ENCODE measurements around the gene ROGDI. TPM values are rescaled to one million over a fixed set of nuclear protein-coding genes. Genes with fewer than 3 reads are reported as not detected.
A peak's percentile ranks its signal among the peaks of the same experiment; 100 is the strongest.

The ROGDI gene
- total and polyA plus RNA-seq, 2 of the 13 experiments (the other 11 are each of a cell fraction or from before 2014, with no cell fraction given) = 19.2 to 42.1 TPM

GRCh38 chr16:4778050-4778392 lies 24.4 kb downstream of the ROGDI start (continued):
- TF ChIP-seq ZNF280D (CRISPR knock-in tag; IDR thresholded peaks at IDR 0.05) (no peak), KAT7 (CRISPR knock-in tag; IDR thresholded peaks at IDR 0.05; ENCODE audit: borderline replicate concordance) (no peak), ZMAT3 (CRISPR knock-in tag; conservative IDR thresholded peaks at IDR 0.05) (no peak), ZNF562 (CRISPR knock-in tag; IDR thresholded peaks at IDR 0.05; ENCODE audit: borderline replicate concordance) (no peak), ZFP36L1 (CRISPR knock-in tag; IDR thresholded peaks at IDR 0.05) (no peak)
- TF ChIP-seq, protein P1, sequence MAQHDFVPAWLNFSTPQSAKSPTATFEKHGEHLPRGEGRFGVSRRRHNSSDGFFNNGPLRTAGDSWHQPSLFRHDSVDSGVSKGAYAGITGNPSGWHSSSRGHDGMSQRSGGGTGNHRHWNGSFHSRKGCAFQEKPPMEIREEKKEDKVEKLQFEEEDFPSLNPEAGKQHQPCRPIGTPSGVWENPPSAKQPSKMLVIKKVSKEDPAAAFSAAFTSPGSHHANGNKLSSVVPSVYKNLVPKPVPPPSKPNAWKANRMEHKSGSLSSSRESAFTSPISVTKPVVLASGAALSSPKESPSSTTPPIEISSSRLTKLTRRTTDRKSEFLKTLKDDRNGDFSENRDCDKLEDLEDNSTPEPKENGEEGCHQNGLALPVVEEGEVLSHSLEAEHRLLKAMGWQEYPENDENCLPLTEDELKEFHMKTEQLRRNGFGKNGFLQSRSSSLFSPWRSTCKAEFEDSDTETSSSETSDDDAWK (CRISPR knock-in tag; IDR thresholded peaks at IDR 0.05) = no peak

GRCh38 chr16:4777339-4778049 lies 24.9 kb downstream of the ROGDI start:
- 62% methylated on average over 10 of the region's 17 CpGs for WGBS (ENCODE audit: low lambda C conversion rate)
- no peaks in the 10 kb centered on the region for H3K9me3 ChIP-seq (ENCODE audit: low read length)
- ChIA-PET POLR2A (no interaction called here), CTCF (ENCODE audit: low intra/inter-chr PET ratio, low total read pairs) (no interaction called here)
- no peak for ATAC-seq
- in situ Hi-C loops (cut with HindIII; ENCODE audit: extremely low pct_ligation_motif_present, low pct_unique_long_range_greater_than_20kb) (no loop called here), intact Hi-C loops (cut with micrococcal nuclease; ENCODE audit: unreplicated experiment) (no loop called here)
- H4K20me1 ChIP-seq (ENCODE audit: insufficient read depth, low read length) = no peaks in the 10 kb centered on the region
- no peaks in the 10 kb centered on the region; a peak in 1 of 5 replicates for H3K27me3 ChIP-seq (ENCODE audit: control insufficient read depth in 1 of 2, insufficient read depth in 2 of 2, low read length in 2 of 2)
- no peak overlapping the region for H3K4me3 ChIP-seq (replicated peaks in 1 of 3; ENCODE audit: insufficient read depth in 1 of 3, low read depth in 2 of 3, low read length in 3 of 3)
- no TSS peak for BruUV-seq (replicated peaks)
- no peak overlapping the region for H3K4me2 ChIP-seq (ENCODE audit: low read depth, low read length)
- no peak for DNase-seq (ENCODE audit: low spot score)
- no peak for FAIRE-seq
- no peaks in the 10 kb centered on the region for H3K79me2 ChIP-seq (ENCODE audit: insufficient read depth, low read length)
- no peak overlapping the region for H2AFZ ChIP-seq (ENCODE audit: low read length)
- H3K4me1 ChIP-seq (ENCODE audit: insufficient read depth, low read length) = peaks cover 41% of the 10 kb centered on the region
- H3K27ac ChIP-seq (ENCODE audit: extremely low read length, insufficient read depth, low read length) = no peak overlapping the region
- no peaks in the 10 kb centered on the region for H3K36me3 ChIP-seq (replicated peaks in 1 of 2; ENCODE audit: control insufficient read depth in 1 of 2, insufficient read depth in 2 of 2, low read length in 2 of 2)
- TF ChIP-seq, protein P2, sequence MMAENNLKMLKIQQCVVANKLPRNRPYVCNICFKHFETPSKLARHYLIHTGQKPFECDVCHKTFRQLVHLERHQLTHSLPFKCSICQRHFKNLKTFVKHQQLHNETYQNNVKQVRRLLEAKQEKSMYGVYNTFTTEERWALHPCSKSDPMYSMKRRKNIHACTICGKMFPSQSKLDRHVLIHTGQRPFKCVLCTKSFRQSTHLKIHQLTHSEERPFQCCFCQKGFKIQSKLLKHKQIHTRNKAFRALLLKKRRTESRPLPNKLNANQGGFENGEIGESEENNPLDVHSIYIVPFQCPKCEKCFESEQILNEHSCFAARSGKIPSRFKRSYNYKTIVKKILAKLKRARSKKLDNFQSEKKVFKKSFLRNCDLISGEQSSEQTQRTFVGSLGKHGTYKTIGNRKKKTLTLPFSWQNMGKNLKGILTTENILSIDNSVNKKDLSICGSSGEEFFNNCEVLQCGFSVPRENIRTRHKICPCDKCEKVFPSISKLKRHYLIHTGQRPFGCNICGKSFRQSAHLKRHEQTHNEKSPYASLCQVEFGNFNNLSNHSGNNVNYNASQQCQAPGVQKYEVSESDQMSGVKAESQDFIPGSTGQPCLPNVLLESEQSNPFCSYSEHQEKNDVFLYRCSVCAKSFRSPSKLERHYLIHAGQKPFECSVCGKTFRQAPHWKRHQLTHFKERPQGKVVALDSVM (CRISPR knock-in tag; IDR thresholded peaks at IDR 0.05) = peak; percentile 90
- TF ChIP-seq CEBPB (IDR thresholded peaks at IDR 0.05; ENCODE audit: borderline replicate concordance, low read depth, low read length) (0 out of 2 replicates have a peak, but pooled peaks have one; percentile 10), FOSL2 (CRISPR knock-in tag; IDR thresholded peaks at IDR 0.05) (peak; percentile 55)
- TF ChIP-seq, protein P3, sequence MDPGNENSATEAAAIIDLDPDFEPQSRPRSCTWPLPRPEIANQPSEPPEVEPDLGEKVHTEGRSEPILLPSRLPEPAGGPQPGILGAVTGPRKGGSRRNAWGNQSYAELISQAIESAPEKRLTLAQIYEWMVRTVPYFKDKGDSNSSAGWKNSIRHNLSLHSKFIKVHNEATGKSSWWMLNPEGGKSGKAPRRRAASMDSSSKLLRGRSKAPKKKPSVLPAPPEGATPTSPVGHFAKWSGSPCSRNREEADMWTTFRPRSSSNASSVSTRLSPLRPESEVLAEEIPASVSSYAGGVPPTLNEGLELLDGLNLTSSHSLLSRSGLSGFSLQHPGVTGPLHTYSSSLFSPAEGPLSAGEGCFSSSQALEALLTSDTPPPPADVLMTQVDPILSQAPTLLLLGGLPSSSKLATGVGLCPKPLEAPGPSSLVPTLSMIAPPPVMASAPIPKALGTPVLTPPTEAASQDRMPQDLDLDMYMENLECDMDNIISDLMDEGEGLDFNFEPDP (CRISPR knock-in tag; conservative IDR thresholded peaks at IDR 0.05) = no peak
- H3K9ac ChIP-seq (ENCODE audit: insufficient read depth, low read depth, low read length) = no peak overlapping the region
